PC-3 (cell line): ENCODE results near the gene GPR137B.

ENCODE experiments used
- CTCF ChIP-seq: fragments of 300-600 bp; sonication (generic); conservative IDR thresholded peaks from 2 replicates; pipeline ENCODE4 v1.5.1; 2017; ENCODE audit warnings: antibody characterized with exemption, low read depth, mild to moderate bottlenecking, low read length
- EZH2 ChIP-seq: fragments of 300-600 bp; sonication (generic); IDR thresholded peaks from one replicate; pipeline ENCODE4 v1.6.1; 2017; ENCODE audit warnings: antibody characterized with exemption, mild to moderate bottlenecking, low read length; ENCODE audit not compliant: unreplicated experiment

- TF ChIP-seq CTCF = no peak
- no peak for TF ChIP-seq EZH2
Observed at GRCh38 chr1:236222632-236223031, 80.3 kb downstream of the GPR137B start.
